K562 (cell line): ENCODE data around the gene SETD5. TPM values are rescaled to one million over a fixed set of nuclear protein-coding genes. Genes with fewer than 3 reads are reported as not detected.

Source experiments
- CBX3 ChIP-seq, 2 experiments: IDR thresholded peaks; 1 replicate in 1 of 2; 2 replicates in 1 of 2; pipeline ENCODE4 v1.6.1; 2012; ENCODE audit warnings: inconsistent platforms in 2 of 2, low read length in 2 of 2, borderline replicate concordance in 1 of 2, control low read depth in 1 of 2
- CTBP1 ChIP-seq: fragments of 450-650 bp; IDR thresholded peaks from 2 replicates; pipeline ENCODE4 v1.6.1; 2016; ENCODE audit warnings: borderline replicate concordance
- ELF4 ChIP-seq: fragments of 450-650 bp; formaldehyde crosslinking; IDR thresholded peaks from 2 replicates; pipeline ENCODE4 v1.4.0; 2022; ENCODE audit warnings: missing genetic modification characterization
- FOXA3 ChIP-seq, 2 experiments: fragments of 450-650 bp in 1 of 2; sonication (generic) in 1 of 2; formaldehyde crosslinking; IDR thresholded peaks in 1 of 2; conservative IDR thresholded peaks in 1 of 2; 2 replicates each; pipeline versions ENCODE4 v1.4.0 to v1.8.0; 2020 to 2022; ENCODE audit warnings: mild to moderate bottlenecking in 2 of 2, missing genetic modification reagents in 1 of 2
- HDAC1 ChIP-seq, 2 experiments: fragments of 450-650 bp; IDR thresholded peaks; 2 replicates each; pipeline ENCODE4 v1.6.1; 2016 to 2017; ENCODE audit warnings: inconsistent platforms in 1 of 2, mild to moderate bottlenecking in 1 of 2, moderate library complexity in 1 of 2
- MTA1 ChIP-seq: fragments of 450-650 bp; IDR thresholded peaks from 2 replicates; pipeline ENCODE4 v1.6.1; 2017; ENCODE audit warnings: borderline replicate concordance
- MYC ChIP-seq, 2 experiments: fragments of 250-450 bp in 1 of 2; sonication (Bioruptor Pico) in 1 of 2; IDR thresholded peaks; 2 replicates each; pipeline versions ENCODE4 v1.5.1 to v1.6.1; 2012 to 2021; ENCODE audit warnings: low read depth in 2 of 2, borderline replicate concordance in 1 of 2, improper control_type of control experiment in 1 of 2, low read length in 1 of 2, mild to moderate bottlenecking in 1 of 2, moderate library complexity in 1 of 2
- NRF1 ChIP-seq, 2 experiments: fragments of 450-650 bp; IDR thresholded peaks in 1 of 2; conservative IDR thresholded peaks in 1 of 2; 2 replicates each; pipeline ENCODE4 v1.6.1; 2014; ENCODE audit warnings: mild to moderate bottlenecking in 2 of 2
- PHF21A ChIP-seq: fragments of 450-650 bp; IDR thresholded peaks from 2 replicates; pipeline ENCODE4 v1.6.1; 2017; ENCODE audit warnings: low read depth, borderline replicate concordance
- SIX5 ChIP-seq, 2 experiments: IDR thresholded peaks; 2 replicates each; pipeline ENCODE4 v1.6.1; 2011; ENCODE audit warnings: low read length in 2 of 2, borderline replicate concordance in 1 of 2, low read depth in 1 of 2, mild to moderate bottlenecking in 1 of 2, moderate library complexity in 1 of 2; ENCODE audit not compliant: insufficient read depth in 1 of 2
- SUPT5H ChIP-seq: fragments of 450-650 bp; IDR thresholded peaks from 2 replicates; pipeline ENCODE4 v1.6.1; 2016
- THRAP3 ChIP-seq: fragments of 450-650 bp; IDR thresholded peaks from 2 replicates; pipeline ENCODE4 v1.6.1; 2016; ENCODE audit warnings: mild to moderate bottlenecking, inconsistent platforms, borderline replicate concordance
- TRIM24 ChIP-seq, 2 experiments: fragments of 450-650 bp; IDR thresholded peaks; 2 replicates each; pipeline ENCODE4 v1.6.1; 2016
- ZNF324 ChIP-seq: fragments of 250-450 bp; sonication (Bioruptor Pico); IDR thresholded peaks from 2 replicates; pipeline ENCODE4 v1.4.0; 2020; ENCODE audit warnings: mild to moderate bottlenecking
- ZNF778 ChIP-seq: fragments of 450-650 bp; formaldehyde crosslinking; IDR thresholded peaks from 2 replicates; pipeline ENCODE4 v1.4.0; 2020; ENCODE audit warnings: mild to moderate bottlenecking, moderate library complexity
- polyA plus RNA-seq, 8 experiments: library from polyadenylated mRNA; depleted of rRNA in 4 of 8; stranded (reverse) in 5 of 8; unstranded in 3 of 8; fragments of >200 nt; fragmentation: Nextera tagmentation in 2 of 8; fragmentation: Illumina TruSeq in 1 of 8; extraction: Ambion mirVana in 2 of 8; extraction: Trizol in 1 of 8; gene quantifications; 2 replicates each; pipeline versions ENCODE4 v1.2.1 to v1.2.3, GENCODE V29; 2011 to 2014; ENCODE audit warnings: inconsistent platforms in 1 of 8, missing spikeins in 1 of 8
- total RNA-seq, 7 experiments: library from RNA; depleted of rRNA in 6 of 7; stranded (reverse); fragments of >200 nt in 6 of 7; fragmentation: Illumina TruSeq in 2 of 7; extraction: Trizol in 2 of 7; gene quantifications; 2 replicates each; pipeline versions ENCODE4 v1.2.1 to v1.2.3, GENCODE V29; 2011 to 2021; ENCODE audit warnings: low replicate concordance in 1 of 7
- TF ChIP-seq, protein P1 (sequence below), 2 experiments: fragments of 450-650 bp in 1 of 2; IDR thresholded peaks; 2 replicates each; pipeline ENCODE4 v1.6.1; 2011 to 2017; ENCODE audit warnings: low read depth in 2 of 2, antibody characterized with exemption in 1 of 2, borderline replicate concordance in 1 of 2, low read length in 1 of 2, mild to moderate bottlenecking in 1 of 2, mixed read lengths in 1 of 2; ENCODE audit not compliant: control insufficient read depth in 1 of 2
- TF ChIP-seq, protein P2 (sequence below): fragments of 450-650 bp; IDR thresholded peaks from 2 replicates; pipeline ENCODE4 v1.6.1; 2016; ENCODE audit warnings: mild to moderate bottlenecking
- TF ChIP-seq, protein P3 (sequence below): sonication (generic); formaldehyde crosslinking; IDR thresholded peaks from 2 replicates; pipeline ENCODE4 v1.8.0; 2022; ENCODE audit warnings: missing genetic modification reagents, mild to moderate bottlenecking, moderate library complexity, borderline replicate concordance

SETD5 gene
- total and polyA plus RNA-seq, 9 of the 15 experiments (the other 6 are each of a cell fraction or from before 2014, with no cell fraction given): 20.8 to 135 (median 87.2) TPM

GRCh38 chr3:9402410-9403228 is 5.2 kb downstream of the SETD5 start (continued):
- TF ChIP-seq, protein P1, sequence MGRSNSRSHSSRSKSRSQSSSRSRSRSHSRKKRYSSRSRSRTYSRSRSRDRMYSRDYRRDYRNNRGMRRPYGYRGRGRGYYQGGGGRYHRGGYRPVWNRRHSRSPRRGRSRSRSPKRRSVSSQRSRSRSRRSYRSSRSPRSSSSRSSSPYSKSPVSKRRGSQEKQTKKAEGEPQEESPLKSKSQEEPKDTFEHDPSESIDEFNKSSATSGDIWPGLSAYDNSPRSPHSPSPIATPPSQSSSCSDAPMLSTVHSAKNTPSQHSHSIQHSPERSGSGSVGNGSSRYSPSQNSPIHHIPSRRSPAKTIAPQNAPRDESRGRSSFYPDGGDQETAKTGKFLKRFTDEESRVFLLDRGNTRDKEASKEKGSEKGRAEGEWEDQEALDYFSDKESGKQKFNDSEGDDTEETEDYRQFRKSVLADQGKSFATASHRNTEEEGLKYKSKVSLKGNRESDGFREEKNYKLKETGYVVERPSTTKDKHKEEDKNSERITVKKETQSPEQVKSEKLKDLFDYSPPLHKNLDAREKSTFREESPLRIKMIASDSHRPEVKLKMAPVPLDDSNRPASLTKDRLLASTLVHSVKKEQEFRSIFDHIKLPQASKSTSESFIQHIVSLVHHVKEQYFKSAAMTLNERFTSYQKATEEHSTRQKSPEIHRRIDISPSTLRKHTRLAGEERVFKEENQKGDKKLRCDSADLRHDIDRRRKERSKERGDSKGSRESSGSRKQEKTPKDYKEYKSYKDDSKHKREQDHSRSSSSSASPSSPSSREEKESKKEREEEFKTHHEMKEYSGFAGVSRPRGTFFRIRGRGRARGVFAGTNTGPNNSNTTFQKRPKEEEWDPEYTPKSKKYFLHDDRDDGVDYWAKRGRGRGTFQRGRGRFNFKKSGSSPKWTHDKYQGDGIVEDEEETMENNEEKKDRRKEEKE (IDR thresholded peaks at IDR 0.05; ENCODE audit: borderline replicate concordance in 1 of 2, control insufficient read depth in 1 of 2, low read depth in 2 of 2, low read length in 1 of 2): peak in 1 of 2 experiments; percentile 54; a peak in 1 of 4 replicates
- TF ChIP-seq, protein P2, sequence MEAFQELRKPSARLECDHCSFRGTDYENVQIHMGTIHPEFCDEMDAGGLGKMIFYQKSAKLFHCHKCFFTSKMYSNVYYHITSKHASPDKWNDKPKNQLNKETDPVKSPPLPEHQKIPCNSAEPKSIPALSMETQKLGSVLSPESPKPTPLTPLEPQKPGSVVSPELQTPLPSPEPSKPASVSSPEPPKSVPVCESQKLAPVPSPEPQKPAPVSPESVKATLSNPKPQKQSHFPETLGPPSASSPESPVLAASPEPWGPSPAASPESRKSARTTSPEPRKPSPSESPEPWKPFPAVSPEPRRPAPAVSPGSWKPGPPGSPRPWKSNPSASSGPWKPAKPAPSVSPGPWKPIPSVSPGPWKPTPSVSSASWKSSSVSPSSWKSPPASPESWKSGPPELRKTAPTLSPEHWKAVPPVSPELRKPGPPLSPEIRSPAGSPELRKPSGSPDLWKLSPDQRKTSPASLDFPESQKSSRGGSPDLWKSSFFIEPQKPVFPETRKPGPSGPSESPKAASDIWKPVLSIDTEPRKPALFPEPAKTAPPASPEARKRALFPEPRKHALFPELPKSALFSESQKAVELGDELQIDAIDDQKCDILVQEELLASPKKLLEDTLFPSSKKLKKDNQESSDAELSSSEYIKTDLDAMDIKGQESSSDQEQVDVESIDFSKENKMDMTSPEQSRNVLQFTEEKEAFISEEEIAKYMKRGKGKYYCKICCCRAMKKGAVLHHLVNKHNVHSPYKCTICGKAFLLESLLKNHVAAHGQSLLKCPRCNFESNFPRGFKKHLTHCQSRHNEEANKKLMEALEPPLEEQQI: peak; percentile 69
- TF ChIP-seq ZNF324 (CRISPR knock-in tag) (no peak), SUPT5H (no peak), FOXA3 (CRISPR knock-in tag; conservative IDR thresholded peaks at IDR 0.05 in 1 of 2, IDR thresholded peaks at IDR 0.05 in 1 of 2) (peak in 1 of 2 experiments; percentile 55; a peak in 1 of 4 replicates), CBX3 (IDR thresholded peaks at IDR 0.05; ENCODE audit: borderline replicate concordance in 1 of 2, low read length in 2 of 2) (0 out of 3 replicates have a peak, but pooled peaks of 1 of the 2 experiments have one; percentile 29), MYC (IDR thresholded peaks at IDR 0.05; ENCODE audit: low read depth, low read length) (0 out of 2 replicates have a peak, but pooled peaks have one; percentile 31), MYC (CRISPR knock-in tag; IDR thresholded peaks at IDR 0.05; ENCODE audit: borderline replicate concordance, low read depth) (no peak), CTBP1 (peak; percentile 44; the same call in 1 of the 2 replicates), NRF1 (conservative IDR thresholded peaks at IDR 0.05 in 1 of 2, IDR thresholded peaks at IDR 0.05 in 1 of 2) (peak in 1 of 2 experiments; percentile 6; a peak in 1 of 4 replicates), THRAP3 (peak; percentile 11; the same call in 1 of the 2 replicates), HDAC1 (IDR thresholded peaks at IDR 0.05) (peak in 1 of 2 experiments; percentile 83; a peak in 2 of 4 replicates), PHF21A (0 out of 2 replicates have a peak, but pooled peaks have one; percentile 50), ELF4 (CRISPR knock-in tag) (0 out of 2 replicates have a peak, but pooled peaks have one; percentile 11), ZNF778 (CRISPR knock-in tag) (no peak), TRIM24 (IDR thresholded peaks at IDR 0.05) (peak; percentile 65 to 66; a peak in 3 of 4 replicates), MTA1 (0 out of 2 replicates have a peak, but pooled peaks have one; percentile 65), SIX5 (IDR thresholded peaks at IDR 0.05; ENCODE audit: borderline replicate concordance in 1 of 2, insufficient read depth in 1 of 2, low read depth in 1 of 2, low read length in 2 of 2) (no peak)
- TF ChIP-seq, protein P3, sequence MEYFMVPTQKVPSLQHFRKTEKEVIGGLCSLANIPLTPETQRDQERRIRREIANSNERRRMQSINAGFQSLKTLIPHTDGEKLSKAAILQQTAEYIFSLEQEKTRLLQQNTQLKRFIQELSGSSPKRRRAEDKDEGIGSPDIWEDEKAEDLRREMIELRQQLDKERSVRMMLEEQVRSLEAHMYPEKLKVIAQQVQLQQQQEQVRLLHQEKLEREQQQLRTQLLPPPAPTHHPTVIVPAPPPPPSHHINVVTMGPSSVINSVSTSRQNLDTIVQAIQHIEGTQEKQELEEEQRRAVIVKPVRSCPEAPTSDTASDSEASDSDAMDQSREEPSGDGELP (CRISPR knock-in tag): peak; percentile 54; the same call in 1 of the 2 replicates
